Mesenteric fat pad (tissue), 1 donor: ENCODE data around the gene QRICH1. TPM values are rescaled to one million over a fixed set of nuclear protein-coding genes. Genes with fewer than 3 reads are reported as not detected.

Source experiments
- DNase-seq: peaks from one replicate; pipeline ENCODE4 v3.0.0-alpha.2; 2020; ENCODE audit warnings: low spot score
- long read RNA-seq: library from polyadenylated mRNA; unstranded; transcript quantifications from one replicate; pipeline ENCODE4 v2.0.0, GENCODE V29; 2020
- total RNA-seq: library from RNA; stranded (reverse); fragmentation: NEBNext Ultra II Directional; extraction: Animal tissue kit (Norgen Biotek cat#: 25700); gene quantifications from one replicate; pipeline ENCODE4 v1.2.1, GENCODE V29; 2021
- donor health status: DM: yes; HTN: yes; CAD: no.

The QRICH1 gene, protein sequence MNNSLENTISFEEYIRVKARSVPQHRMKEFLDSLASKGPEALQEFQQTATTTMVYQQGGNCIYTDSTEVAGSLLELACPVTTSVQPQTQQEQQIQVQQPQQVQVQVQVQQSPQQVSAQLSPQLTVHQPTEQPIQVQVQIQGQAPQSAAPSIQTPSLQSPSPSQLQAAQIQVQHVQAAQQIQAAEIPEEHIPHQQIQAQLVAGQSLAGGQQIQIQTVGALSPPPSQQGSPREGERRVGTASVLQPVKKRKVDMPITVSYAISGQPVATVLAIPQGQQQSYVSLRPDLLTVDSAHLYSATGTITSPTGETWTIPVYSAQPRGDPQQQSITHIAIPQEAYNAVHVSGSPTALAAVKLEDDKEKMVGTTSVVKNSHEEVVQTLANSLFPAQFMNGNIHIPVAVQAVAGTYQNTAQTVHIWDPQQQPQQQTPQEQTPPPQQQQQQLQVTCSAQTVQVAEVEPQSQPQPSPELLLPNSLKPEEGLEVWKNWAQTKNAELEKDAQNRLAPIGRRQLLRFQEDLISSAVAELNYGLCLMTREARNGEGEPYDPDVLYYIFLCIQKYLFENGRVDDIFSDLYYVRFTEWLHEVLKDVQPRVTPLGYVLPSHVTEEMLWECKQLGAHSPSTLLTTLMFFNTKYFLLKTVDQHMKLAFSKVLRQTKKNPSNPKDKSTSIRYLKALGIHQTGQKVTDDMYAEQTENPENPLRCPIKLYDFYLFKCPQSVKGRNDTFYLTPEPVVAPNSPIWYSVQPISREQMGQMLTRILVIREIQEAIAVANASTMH
- 96.9 TPM for total RNA-seq
- long read RNA-seq, transcript QRICH1-202 (10 exons, 3,549 nt) = major isoform, 7 of 45 reads
- long read RNA-seq, partial matches to known transcripts = 25 of 45 reads
- long read RNA-seq, other reads (novel, unspliced or antisense) = 10 of 45 reads

- peak; percentile 98 for DNase-seq
These were observed at the start of gene QRICH1 for GRCh38 chr3:49093853-49094767. TSS of gene QRICH1 (minus strand) at chr3:49094071. CDS start at chr3:49077017, 17,054 bp downstream.

DNA sequence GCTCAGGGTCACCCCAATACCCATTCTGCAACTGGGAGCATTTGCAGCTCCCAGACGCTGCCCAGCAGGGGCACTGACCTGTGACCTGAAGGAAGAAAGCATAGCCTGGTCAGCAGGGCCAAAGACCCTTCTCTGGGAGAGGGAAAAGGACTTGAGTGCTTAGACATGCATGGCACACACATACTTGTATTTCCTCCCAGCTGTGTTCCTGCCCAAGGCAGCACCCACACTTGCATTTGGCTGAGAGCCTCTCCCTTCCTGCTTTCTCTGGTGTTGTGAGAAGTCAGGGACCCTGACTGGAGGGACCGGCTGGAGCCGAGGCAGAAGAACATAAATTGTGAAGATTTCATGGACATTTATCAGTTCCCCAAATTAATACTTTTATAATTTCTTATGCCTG, 46.2 kb upstream of the QRICH1 start:
- no peak for DNase-seq

DNA sequence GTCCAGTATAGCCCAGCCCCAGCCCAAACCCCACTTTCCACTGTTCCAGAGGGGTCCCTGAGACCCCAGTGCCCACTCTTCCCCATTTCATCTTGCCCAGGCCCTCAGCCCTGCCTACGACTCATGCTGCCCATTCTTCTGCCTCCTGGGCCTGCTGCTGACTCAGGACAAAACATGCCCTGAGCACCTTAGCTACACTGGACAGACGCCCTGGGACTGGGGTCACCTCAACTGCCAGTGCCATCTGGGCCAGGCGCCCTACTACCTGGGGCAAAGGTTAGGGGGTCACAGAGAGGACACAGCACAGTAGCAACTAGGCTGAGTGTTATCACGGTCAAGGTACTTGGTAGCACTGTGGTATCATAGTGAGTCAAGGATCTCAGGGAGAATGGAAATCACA, 41.6 kb upstream of the QRICH1 start:
- no peak for DNase-seq

- no peak for DNase-seq
These were observed 40.8 kb upstream of the QRICH1 start for GRCh38 chr3:49134471-49135265.

DNA sequence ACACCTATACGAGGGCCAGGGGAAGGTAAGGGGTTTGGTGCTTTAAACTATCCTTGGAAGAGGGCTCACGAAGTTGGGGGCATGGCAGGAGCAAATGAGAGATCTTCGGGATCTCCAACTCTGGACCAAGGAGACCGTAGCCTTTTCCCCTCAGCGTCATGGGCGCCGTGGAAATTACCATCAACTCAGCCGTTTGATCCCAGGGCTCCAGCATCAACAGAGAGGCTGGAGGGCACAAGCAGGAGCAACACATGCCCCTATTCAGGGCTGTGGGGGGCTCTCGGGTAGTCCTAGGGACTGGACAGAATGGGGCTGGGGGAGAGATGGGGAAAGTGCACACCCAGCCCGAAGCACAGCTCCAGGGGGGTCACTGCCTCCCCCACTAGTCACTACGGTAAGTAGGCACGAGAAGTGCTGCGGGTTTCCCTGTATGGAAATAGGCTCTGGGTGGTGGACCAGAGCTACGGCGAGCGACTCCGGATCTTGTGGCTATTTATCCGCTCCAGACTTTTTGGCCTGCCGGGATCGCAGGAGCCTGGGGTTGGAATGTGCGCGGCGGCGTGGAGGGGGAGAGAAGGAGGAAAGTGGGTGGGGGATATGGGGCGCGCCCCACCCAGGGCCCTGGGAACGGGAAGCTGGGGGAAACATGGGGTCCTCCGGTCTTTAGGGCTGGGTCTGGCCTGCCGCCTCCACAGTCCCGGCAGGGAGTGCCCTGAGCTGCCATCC, 39.5 kb upstream of the QRICH1 start:
- no peak for DNase-seq

- DNase-seq = no peak
These were observed 38.8 kb upstream of the QRICH1 start, which contains the start of gene LAMB2 for GRCh38 chr3:49132437-49133225. TSS of gene LAMB2 (minus strand) at chr3:49133050. CDS start at chr3:49132867, 183 bp downstream.

DNA sequence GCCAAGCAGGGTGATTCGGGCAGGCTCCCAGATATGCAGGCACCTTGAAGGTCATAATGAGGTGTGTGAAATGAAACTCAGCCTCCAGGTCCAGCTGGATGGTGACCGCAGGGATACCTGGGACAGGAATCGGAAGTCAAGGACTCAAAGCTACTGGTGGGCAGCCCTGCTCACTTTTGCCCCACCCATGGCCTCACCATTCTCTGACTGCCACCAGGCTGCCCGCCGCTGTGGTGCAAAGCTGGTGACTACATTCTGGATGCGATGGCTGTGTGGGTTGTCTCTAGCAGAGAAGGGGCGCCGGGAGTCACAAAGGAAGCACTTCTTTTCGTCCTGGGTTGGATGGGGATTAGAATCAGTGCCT, 38.2 kb upstream of the QRICH1 start:
- DNase-seq = no peak

- no peak for DNase-seq
These were observed 37.7 kb upstream of the QRICH1 start for GRCh38 chr3:49131576-49131975.

GRCh38 chr3:49131040-49131439, 37.2 kb upstream of the QRICH1 start:
- DNase-seq = no peak

DNA sequence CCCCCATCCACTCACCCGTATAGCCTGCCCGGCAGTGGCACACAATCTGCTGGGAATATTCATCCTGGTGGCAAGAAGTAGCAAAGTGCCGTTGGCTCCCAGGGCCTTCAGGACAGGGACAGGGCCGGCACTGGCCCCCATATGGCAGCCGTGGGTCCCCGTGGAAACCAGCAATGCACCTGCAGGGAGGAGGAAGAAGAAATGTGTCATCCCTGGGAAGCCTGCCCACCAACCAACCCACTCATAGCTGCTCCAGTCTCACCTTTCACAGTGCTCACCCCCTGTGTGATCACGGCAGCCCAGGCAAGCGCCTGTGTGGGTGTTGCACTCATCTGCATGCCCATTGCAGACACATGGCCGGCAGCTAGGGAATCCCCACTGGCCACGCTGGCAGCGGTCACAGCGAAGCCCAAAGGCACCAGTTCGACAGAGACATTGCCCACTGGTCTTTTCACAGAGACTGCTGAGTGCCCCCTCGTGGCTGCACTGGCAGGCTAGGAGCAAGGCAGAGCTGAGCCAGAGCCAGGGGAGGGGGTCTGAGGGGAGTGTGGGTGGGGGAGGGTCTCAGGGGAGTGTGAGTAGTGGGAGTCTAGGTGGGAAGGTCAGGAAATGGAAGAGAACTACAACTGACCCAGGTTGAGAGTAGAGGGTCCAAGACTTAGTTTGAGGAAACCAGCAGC, 31.3 kb upstream of the QRICH1 start:
- DNase-seq = no peak

DNA sequence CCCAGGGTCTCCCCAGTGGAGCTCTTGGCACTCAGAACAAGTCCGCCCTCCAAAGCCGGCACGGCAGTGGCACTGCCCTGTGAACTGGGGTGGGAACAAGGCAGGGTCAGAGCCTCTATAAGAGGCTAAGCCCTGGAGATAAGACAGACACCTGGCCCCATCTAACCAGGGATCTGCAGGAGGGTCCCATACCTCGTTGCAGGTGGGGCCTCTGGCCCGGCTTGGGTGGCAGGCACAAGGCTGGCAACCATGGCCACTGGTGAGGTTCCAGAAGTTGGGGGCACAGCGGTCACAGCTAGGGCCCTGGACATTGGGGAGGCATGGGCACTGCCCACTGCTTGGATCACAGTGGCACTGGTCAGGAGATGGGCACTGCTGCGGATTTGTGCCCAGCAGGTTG, 30.3 kb upstream of the QRICH1 start:
- no peak for DNase-seq

DNA sequence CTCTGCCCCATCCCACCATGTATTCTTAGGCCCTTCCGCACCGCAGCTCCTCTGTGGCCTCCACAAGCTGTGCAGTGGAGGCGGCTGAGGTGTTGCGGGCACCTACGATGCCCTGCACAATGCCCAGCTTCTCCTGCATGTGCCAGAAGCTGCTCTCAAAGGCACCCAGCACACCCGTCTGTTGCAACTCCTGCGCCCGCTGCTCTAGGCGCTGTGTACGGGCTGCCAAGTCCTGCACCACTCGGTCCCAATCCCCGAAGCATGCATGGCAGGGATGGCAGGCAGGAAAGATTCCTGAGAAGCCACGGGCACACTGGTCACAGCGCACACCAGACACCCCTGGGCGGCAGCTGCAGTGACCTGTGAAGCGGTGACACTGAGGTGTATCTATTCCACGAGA, 29.8 kb upstream of the QRICH1 start:
- DNase-seq = no peak

GRCh38 chr3:49122886-49123545, 29.1 kb upstream of the QRICH1 start:
- no peak for DNase-seq

- DNase-seq = no peak
These were observed 28.6 kb upstream of the QRICH1 start for GRCh38 chr3:49122451-49122850.

GRCh38 chr3:49122022-49122421, 28.2 kb upstream of the QRICH1 start:
- no peak for DNase-seq

DNA sequence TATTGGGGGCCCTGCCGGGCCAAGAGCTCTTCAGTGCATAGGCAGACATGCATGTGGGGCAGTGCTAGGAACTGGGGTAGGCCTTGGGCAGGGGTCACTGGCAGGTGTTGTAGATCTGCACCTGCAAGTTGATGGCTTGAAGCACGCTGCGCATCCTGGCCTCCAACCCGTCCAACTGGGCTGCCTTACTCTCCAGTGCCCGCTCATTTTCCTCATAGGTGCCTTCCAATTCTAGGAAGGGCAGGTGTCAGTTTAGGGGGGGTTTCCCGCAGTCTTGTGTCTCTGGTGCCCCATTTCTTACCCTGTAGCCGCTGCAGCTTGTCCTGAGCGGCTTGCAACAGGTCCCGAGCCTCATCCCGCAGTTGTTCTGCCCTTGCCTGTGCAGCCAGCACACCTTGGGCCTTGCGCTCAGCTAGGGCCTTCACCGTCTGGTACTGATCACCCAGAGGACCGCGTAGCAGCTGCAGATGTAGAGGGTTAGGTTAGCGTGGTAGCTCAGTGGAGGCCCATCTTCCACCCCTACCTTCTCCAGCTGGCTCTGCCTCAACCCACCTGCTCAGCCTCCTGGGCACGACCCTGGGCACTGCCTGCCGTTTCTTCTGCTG, 27.4 kb upstream of the QRICH1 start:
- no peak for DNase-seq

DNA sequence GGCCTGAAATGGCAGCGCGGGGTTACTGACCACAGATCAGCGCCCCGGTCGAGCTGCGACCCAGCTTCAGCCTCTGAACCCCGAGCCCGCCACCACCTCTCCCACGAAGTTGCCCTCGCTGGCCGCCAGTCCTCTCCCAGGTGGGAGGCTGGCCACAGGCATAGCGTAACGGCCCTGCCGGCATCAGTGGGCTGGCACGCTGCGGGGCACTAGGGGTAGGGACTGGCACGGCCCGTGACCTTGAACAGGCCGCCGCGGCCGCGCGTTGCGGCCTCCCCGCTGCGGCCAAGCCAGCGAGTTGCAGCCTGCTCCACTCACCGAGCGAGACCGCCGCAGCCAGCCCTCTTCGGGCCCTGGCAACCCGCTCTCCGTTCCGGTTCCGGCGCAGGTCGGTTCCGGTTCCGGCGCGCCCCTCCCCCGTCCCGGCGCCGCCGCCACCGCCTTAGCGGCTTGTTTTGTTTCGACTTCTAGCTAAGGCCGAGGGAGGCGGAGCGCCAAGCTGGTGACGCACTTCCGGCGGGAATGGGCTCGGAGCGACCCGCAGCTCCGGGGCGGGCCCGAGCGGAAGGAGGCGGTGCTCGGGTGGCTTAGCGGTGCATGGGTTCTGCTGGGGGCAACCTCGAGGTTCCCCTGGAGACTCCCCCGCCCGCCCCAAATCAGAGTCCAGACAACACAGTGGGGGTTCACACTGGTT, 26.7 kb upstream of the QRICH1 start, which contains the start of gene USP19:
Gene USP19 (minus strand): TSS at position 386 of the 694 bp plus-strand sequence. CDS start 1,678 bp downstream, outside the sequence.
- peak; percentile 99 for DNase-seq
